ENCODE measurements around the gene GPR146. TPM values are rescaled to one million over a fixed set of nuclear protein-coding genes. Genes with fewer than 3 reads are reported as not detected.

Gene GPR146
- total and polyA plus RNA-seq, 2 of the 4 experiments (the other 2 are of a cell fraction), result 2.2 to 3.4 TPM

DNA sequence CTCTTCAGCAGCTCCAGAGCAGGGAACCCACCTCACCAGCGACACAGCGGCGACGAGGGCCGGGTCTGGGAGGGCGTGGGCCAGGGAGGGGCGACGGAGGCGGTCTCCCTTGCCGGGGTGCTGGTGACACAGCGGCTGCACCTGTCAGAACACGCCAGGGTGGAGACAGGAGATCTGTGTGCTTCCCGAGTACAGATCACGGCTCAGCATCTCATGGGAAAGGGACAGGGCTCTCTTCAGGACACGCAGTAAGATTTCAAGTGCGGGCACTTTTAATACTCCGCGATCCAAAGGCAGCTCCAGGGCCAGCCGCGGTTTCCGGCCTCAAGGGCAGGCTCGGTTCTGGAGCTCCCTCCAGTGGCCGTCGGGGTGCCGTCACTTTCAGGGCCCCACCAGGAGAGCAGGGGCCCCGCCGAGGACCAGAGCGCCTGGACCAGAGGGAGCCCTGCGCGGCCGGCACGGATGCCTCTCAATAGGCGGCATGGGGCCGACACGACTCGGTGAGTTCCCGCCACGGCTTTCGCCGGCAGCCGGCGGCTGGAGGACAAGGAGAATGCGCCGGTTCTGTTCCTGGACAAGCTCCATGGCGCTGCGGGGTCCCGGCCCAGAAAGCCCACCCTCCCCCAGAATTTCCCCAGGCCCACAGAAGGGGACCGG is 21.4 kb downstream of the GPR146 start:
- Histone ChIP-seq H3K79me1 (ENCODE audit: low read depth in 1 of 2, low read length in 2 of 2) (peaks cover 0 to 6% of the 10 kb centered on the region in 2 experiments; a peak in 1 of 4 replicates), H3K4me1 (ENCODE audit: control insufficient read depth, insufficient read depth, low read length) (peaks cover 2% of the 10 kb centered on the region; the same call in 1 of the 2 replicates), H2BK15ac (ENCODE audit: low read depth, low read length) (no peak overlapping the region), H3K56ac (ENCODE audit: extremely low read depth, insufficient read depth, low read length) (no peak overlapping the region), H3K9me3 (ENCODE audit: control insufficient read depth, insufficient read depth, low read length) (no peaks in the 10 kb centered on the region), H4K5ac (ENCODE audit: low read depth, low read length) (no peak overlapping the region), H3K9ac (ENCODE audit: low read depth, low read length) (no peak overlapping the region), H3K36me3 (ENCODE audit: control insufficient read depth, insufficient read depth, low read length) (no peaks in the 10 kb centered on the region), H3K27ac (ENCODE audit: insufficient read depth, low read length) (no peak overlapping the region), H3K23ac (ENCODE audit: low read depth, low read length) (no peak overlapping the region), H2BK20ac (ENCODE audit: low read depth, low read length) (no peak overlapping the region), H2AFZ (replicated peaks; ENCODE audit: low read length, poor library complexity) (peak overlapping the region; percentile 60), H3K27me3 (ENCODE audit: control insufficient read depth, insufficient read depth, low read length) (no peaks in the 10 kb centered on the region; the same call in 1 of the 2 replicates), H2AK9ac (replicated peaks; ENCODE audit: low read depth, low read length, poor library complexity) (peak overlapping the region; percentile 67), H3K18ac (ENCODE audit: low read depth, low read length) (no peak overlapping the region), H2BK5ac (ENCODE audit: low read depth, low read length, poor library complexity, severe bottlenecking) (no peak overlapping the region), H3K14ac (replicated peaks; ENCODE audit: low read depth, low read length) (no peak overlapping the region), H4K20me1 (ENCODE audit: insufficient read depth, low read length) (peaks cover 40% of the 10 kb centered on the region), H2BK120ac (ENCODE audit: low read depth, low read length) (no peak overlapping the region), H4K91ac (ENCODE audit: insufficient read depth, low read depth, low read length) (no peak overlapping the region), H3K4me2 (ENCODE audit: low read depth, low read length) (peak overlapping the region; percentile 52), H3K4me3 (ENCODE audit: insufficient read depth, low read depth, low read length) (no peak overlapping the region), H4K8ac (ENCODE audit: low read depth in 2 of 2, low read length in 2 of 2) (no peak overlapping the region), H2AK5ac (ENCODE audit: low read depth, low read length) (no peak overlapping the region), H3K4ac (ENCODE audit: low read depth, low read length) (no peak overlapping the region), H3K9me1 (ENCODE audit: insufficient read depth, low read length) (0 out of 2 replicates have a peak, but pooled peaks cover 4% of the 10 kb centered on the region)
- peak; percentile 98 for ATAC-seq (ENCODE audit: low read depth)
- ChIA-PET CTCF (interaction anchor here (0.6 to 3.5 kb wide), 10 partner anchors 10 to 72 kb away, joined by 3 to 60 read pairs (median 3); a partner anchor contains a TSS), POLR2A (ENCODE audit: unreplicated experiment) (no interaction called here)
- intact Hi-C loops (cut with micrococcal nuclease) (loop anchor here (1.0 to 2.0 kb wide), 2 partner anchors 72 to 157 kb away; no protein-coding TSS in a partner anchor), in situ Hi-C loops (cut with MboI; ENCODE audit: low sequenced_read_pairs) (no loop called here), dilution Hi-C loops (cut with HindIII; ENCODE audit: low sequenced_read_pairs, unreplicated experiment) (no loop called here)
- TF ChIP-seq CHD1 (IDR thresholded peaks at IDR 0.05; ENCODE audit: low read depth, low read length) (no peak), RFX5 (IDR thresholded peaks at IDR 0.05; ENCODE audit: low read depth, low read length) (no peak), CTCF (conservative IDR thresholded peaks at IDR 0.05; ENCODE audit: low read depth, low read length) (peak; percentile 97), RAD21 (IDR thresholded peaks at IDR 0.05; ENCODE audit: low read length) (peak; percentile 97), BHLHE40 (IDR thresholded peaks at IDR 0.05; ENCODE audit: low read depth, low read length) (no peak), SMC3 (IDR thresholded peaks at IDR 0.05; ENCODE audit: low read depth, low read length) (peak; percentile 97), MAZ (IDR thresholded peaks at IDR 0.05; ENCODE audit: borderline replicate concordance, low read depth, low read length) (peak; percentile 55; the same call in 1 of the 2 replicates)
- TF ChIP-seq, protein P1, sequence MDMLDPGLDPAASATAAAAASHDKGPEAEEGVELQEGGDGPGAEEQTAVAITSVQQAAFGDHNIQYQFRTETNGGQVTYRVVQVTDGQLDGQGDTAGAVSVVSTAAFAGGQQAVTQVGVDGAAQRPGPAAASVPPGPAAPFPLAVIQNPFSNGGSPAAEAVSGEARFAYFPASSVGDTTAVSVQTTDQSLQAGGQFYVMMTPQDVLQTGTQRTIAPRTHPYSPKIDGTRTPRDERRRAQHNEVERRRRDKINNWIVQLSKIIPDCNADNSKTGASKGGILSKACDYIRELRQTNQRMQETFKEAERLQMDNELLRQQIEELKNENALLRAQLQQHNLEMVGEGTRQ (IDR thresholded peaks at IDR 0.05; ENCODE audit: low read depth, low read length), result no peak
- DNase-seq, result peak; percentile 58
- no TSS peak for BruUV-seq (replicated peaks)
- WGBS, 2 experiments (ENCODE audit: extremely low coverage in 2 of 2, insufficient read length in 1 of 2), result 12% methylated on average over 17 of the region's 48 CpGs; no CpG with 5 or more reads in 1 of the 2 experiments
